GDM1 (cell line): ENCODE results near the gene TRIM37.
"Not testable (repeated sequence)": the region's sequence is repeated elsewhere in the genome, so short reads cannot be mapped to it uniquely, and the experiment has no call there.

Source experiments
- DNase-seq: peaks from one replicate; lab custom pipeline; 2025; lab: John Stamatoyannopoulos, UW

The TRIM37 gene

DNA sequence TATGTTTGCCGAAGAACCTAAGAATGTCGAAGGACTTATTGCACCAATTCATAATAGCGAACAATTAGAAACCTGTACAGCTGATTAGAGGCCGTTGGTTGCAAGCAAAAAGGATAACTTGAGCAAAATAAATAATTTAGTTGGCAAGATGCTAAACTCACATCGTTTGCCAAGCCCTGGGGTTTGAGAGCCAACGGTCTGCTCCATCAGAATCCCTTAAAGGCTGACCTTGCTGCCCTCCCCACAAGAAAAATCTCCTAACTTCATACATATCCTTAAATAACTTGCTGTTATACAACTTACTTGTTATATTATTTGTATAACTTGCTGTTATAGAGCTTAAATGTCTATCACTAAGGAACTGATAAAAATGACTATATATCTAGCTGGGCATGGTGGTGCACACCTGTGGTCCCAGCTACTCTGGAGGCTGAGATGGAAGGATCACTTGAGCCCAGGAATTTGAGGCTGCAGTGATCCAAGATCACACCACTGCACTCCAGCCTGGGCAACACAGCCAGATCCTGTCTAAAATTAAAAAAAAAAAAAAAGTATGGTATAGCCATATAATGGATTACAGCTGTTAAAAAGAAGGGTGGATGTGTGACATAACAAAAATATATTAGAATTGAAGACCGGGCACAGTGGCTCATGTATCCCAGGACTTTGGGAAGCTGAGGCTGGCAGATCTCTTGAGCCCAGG lies 1.9 kb upstream of the TRIM37 start:
- DNase-seq, result no peak

DNA sequence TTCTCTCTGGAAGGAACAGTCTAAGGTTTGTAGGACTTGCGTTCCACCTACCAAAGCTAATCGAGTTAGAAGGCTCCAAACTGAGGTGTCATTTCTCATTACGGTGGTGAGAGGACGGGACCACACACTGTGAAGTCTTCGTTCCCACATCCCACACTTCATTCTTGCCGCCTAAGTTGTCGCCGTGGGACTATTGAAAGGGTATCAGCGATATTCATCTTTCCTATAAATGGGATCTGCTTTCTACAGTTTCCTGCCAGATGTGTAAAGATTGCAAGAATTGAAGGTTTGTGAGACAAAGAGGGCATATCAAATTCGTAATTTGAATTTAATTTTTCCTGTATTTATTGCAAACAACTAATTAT lies 608 bp upstream of the TRIM37 start:
- no peak for DNase-seq

DNA sequence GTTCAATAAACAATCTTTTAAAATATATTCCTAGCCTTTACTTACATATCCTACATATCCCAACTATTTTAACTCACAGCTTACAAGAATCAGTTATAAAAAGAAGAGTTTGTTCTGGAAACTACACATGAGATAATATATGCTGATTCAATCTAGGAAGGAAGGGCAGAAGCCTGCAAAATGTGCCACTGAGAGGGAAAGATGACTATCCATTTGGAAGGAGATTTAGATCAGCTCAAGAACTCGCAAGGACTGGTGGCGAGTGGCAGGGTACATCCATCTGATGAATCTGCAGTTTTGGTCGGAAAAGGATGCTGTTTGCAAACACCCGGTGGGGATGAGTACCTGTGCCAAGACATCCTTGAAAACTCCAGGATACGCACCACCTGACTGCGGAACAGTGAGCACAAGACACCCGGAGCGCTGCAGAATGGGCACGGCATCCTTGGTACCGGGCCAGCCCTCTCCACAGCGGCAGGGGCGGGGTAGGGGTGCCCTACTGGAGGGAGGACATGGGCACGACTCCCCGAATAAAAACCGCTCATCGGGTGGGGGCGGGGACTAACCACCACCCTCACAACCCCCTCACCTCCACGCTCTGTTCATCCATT lies 723 bp downstream of the TRIM37 start:
- DNase-seq, result no peak

DNA sequence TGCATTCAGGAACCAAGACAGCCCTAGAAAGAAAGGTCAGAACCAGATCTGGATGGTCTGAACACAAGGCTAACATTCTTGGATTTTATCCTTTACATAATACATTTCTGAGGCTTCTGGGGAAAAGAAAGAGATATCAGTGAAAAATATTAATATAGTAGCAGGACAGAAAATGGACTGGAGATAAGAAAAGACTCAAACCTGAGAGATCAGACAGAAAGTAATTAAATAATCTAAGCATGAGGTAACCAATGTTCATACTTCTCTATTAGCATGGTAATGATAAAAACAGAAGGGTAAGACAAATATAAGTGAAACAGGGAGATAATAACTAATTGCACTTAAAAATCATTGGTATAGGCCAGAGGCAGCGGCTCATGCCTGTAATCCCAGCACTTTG lies 5.5 kb downstream of the TRIM37 start:
- no peak for DNase-seq

DNA sequence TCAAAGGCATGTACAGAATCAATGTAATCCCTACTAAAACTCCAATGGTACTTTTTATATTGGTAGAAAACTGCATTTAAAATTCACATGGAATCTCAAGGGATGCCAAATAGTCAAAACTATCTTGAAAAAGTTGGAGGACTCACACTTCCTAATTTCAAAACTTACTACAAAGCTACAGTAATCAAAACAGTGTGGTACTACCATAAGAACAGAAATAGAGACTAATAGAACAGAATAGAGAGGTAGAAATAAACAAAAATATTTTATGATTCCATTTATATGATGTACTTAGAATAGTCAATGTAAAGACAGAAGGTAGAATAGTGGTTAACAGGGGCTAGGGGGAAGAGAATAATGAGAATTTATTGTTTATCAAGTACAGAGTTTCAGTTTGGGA lies 8.8 kb downstream of the TRIM37 start:
- no peak for DNase-seq

DNA sequence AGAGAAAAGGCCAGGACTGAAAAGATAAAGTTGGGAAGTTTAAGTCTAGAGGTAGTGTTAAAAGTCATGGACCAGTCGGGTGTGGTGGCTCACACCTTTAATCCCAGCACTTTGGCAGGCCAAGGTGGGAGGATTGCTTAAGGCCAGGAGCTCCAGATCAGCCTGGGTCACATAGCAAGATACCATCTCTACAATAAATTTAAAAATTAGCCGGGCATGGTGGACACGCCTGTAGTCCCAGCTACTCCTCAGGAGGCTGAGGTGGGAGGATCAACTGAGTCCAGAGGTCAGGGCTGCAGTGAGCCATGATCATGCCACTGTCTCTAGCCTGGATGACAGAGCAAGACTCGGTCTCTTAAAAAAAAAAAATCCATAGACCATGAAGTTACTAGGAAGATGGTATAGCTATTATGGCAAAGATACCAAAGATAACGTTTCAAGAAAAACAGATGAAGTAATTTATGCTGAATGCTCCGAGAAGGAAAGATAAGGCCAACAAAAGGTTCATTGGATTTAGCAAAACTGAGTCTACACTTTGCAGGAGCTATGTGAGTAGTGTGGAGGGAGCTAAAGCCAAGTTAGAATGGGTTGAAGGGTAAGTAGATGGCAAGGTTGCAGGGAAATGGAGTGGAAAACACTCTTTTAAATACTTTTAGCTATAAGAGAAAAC lies 11.7 kb downstream of the TRIM37 start:
- DNase-seq, result no peak

DNA sequence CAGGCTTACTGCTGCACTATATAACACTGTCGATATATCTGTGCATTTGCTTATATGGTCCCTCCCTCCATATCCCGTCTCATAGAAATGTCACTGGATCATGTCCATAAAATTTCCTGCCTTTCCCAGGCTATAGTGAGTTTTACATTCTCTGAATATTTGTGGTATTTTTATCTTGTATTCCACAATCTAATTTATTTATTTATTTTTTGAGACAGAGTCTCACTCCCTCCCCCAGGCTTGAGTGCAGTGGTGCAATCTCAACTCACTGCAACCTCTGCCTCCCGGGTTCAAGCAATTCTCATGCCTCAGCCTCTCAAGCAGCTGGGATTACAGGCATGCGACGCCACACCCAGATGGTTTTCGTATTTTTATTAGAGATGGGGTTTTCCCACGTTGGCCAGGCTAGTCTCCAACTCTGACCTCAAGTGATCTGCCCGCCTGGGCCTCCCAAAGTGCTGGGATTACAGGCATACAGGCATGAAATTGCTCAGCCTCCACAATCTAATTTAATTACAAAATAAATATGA lies 12.9 kb downstream of the TRIM37 start:
- DNase-seq, result no peak

DNA sequence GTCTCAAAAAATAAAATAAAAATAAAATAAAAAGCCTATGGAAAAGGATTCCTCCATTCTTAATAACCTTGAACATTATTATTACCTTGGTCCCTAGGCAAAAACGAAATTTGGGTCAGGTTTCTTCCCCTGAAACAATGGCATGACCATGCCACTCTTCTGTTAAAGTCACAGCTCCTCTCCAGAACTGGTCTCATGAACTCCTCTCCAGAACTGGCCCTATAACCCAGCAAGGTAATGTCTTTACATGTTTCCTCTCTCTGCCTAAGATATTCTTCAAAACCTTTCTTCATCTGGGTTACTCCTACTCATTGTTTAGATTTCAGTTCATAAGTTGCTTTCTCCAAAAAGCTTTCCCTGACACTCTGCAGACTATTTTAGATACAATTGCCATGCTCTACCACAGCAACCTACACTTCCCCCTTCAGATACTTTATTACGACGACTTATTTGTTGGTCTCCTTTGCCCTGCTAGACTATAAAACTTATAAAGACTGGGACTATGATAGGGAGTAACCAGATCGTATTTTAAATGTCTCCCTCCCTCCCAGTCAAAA lies 13.5 kb downstream of the TRIM37 start:
- no peak for DNase-seq

DNA sequence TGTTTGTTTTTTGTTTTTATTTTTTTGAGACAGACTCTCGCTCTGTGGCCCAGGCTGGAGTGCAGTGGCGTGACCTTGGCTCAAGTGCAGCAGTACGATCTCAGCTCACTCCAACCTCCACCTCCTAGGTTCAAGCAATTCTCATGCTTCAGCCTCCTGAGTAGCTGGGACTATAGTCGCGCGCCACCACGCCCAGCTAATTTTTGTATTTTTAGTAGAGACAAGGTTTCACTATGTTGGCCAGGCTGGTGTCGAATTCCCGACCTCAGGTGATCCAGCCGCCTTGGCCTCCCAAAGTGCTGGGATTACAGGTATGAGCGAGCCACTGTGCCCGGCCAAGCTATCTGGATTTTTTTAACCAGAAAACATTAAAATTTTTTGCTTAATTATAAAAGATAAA lies 16.1 kb downstream of the TRIM37 start:
- not testable (repeated sequence) for DNase-seq

DNA sequence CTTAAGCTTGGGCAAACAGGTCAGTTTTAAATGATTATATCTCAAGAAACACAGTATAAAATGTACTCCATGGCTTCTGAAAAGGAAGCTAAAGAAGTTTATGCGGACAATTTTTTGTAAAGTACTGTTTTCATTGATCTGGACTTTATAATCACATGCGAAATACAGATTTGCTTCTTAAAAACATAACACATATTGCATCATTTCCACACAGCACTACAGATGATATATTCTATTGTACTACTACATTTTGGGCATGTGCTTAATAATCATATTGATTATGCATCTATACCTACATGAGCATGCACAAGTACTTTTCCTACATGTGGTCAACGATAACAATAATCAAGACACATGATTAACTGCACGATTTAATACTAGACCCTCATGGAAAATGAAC lies 22.5 kb downstream of the TRIM37 start:
- no peak for DNase-seq

DNA sequence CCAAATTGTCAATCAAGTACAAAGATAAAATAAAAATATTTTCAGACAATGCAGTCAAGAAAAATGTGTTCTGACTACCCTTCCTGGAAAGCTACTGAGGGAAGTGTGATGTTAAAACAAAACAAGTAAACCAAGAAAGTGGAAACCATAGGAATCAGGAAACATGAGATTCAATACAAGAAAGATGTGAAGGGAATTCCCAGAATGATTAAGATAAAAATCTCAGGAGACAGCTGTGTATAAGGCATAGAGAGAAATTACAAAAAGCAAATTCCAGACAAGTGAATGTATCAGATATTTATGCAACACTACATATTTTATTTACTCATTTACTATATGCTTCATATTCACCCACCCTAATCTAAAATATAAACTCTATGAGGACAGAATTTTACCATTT lies 32.2 kb downstream of the TRIM37 start:
- no peak for DNase-seq

DNA sequence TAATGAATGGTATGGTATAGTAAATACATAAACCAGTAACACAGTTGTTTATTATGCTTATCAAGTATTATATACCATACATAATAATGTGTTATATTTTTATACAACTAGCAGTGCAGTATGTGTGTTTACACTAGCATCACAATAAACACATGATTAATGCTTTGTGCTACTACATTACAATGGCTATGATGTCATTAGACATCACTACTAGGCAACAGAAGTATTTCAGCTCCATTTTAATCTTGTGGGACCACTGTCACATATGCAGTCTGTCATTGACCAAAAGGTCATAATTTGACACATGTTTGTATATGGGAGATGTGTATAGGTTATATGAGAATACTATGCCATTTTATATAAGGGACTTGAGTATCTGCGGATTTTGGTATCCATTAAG lies 32.7 kb downstream of the TRIM37 start:
- DNase-seq, result no peak

DNA sequence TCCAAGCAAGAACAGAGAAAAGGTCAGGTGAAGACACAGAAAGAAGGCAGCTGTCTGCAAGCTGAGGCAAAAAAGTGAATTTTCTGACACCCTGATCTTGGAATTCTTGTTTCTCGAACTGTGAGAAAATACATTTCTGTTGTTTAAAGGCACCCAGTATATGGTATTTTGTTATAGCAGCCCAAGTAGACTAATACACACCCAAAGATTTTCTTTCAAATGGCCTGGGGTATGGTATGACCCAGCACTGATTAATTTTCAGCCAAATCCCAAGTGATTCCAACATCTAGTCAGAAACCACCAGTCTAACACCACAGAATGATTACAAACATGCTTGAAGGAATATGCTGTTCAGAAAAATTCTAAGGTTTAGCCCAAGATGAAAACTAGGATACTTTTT lies 36.8 kb downstream of the TRIM37 start:
- no peak for DNase-seq

DNA sequence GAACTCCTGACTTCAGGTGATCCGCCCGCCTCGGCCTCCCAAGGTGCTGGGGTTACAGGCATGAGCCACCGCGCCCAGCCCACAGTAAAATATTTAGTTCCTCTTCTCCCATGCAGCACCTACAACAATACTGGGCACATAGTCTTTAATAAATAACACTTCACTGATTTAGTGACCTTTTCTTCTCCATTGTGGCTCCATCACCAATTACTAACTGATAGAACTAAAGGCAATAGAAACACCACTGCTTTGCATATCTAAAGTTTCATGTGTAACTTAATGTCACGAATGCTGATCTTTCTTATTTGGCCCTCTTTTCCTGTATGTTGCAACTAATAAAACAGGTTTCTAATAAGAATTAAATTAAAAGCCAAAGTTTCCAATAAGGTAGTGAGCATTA lies 38.9 kb downstream of the TRIM37 start:
- no peak for DNase-seq

DNA sequence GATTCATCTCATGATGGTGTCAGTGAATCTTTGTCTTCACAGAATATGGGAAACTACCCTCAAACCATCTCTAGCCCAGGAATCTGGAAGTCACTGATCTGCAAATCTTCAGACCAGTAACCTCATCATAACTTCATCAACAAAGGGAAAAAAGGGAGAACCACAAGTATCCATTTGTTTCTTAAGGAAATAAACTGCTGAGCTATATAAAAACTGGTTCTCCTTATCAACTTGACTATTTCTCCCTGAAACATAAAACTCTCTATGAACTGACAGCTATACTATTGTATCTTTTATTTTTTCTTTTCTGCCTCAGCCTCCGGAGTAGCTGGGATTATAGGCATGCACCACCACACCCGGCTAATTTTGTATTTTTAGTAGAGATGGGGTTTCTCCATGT lies 39.3 kb downstream of the TRIM37 start:
- DNase-seq, result no peak

DNA sequence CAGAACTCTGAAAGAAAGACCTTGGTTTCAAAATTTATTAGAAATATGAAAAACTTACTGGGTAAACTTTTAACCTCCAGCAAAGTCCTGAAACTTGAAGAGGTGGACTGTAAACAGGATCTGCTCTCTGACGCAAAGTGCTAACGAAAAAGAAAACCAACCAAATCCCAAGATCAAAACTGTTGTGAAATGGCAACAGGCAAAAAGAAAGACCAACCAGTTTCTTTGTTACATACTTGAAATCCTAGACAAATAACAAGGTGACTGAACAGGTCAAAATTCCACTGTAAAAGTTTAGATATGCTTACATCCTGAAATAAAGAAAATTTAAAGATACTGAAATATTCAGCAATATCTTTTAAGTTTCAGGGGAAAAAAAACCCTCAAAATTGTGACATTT lies 44.2 kb downstream of the TRIM37 start:
- DNase-seq, result no peak

DNA sequence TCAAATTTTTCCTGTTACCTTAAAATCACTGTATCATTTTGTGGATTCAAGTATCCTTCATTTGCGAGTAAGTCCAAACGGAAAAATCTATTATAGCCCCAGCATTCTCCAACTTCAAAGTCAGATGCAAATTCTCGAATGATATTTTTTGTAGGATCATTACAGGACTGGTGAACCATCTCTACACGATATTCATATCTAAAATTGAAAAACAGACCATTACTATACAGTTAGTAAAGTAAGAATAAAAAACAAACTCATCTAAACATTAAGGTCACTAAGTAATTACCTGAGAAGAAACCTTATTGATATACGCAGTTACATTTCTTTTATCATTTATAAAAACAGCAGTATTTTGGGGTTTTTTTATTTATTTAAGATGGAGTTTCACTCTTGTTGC lies 49.8 kb downstream of the TRIM37 start:
- DNase-seq, result no peak

DNA sequence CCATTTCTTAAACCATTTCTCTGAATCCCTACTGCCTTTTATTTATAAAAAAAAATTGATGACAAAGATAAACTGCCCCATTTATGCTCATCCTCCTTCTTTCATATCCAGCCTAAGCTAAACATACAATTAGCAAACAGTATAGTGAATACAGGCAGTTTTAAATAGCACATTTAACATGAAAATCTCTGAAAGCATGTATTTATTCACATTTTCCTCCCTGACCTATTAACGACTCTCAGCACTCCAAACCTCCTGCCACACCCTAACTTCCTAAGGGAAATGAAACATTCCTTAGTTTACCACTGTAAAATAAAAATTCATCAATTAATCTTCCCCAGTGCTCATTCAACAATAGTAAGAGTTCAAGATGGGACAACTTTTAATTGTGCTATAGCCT lies 56.9 kb downstream of the TRIM37 start:
- DNase-seq, result no peak

DNA sequence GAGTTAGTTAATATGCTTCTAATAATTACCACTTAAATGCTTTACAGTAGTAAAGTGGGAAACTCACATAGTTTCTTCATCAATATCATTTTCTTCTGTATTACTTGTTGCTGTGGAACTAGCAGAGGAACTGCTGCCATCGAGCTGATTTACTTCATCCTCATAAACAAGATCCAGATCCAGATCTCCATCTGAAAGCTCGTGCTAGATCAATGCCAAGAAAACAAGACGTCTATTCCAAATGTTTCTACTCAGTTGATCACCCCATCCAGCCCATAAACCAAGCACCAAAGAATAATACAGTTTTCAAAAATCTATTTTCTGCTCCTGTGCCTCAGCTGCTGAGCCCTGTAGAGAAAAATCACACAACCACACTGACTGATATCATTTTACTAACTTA lies 59.1 kb downstream of the TRIM37 start:
- no peak for DNase-seq

DNA sequence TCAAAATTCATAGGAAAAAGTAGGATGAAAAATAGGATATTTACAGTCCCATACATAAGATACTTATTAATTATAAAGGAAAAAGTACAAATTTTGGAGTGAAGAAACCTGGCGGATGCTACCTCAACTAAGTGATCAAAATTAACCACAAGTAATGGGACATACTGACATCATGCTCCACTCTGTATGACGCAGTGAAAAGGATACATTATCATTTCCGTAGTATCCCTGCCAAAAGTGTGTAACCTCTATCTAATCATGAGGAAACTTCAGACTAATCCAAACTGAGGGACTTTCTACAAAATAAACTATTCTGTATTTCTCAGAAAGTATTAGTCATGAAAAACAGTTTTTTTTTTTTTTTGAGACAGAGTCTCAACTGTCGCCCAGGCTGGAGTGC lies 60.5 kb downstream of the TRIM37 start:
- DNase-seq, result no peak

DNA sequence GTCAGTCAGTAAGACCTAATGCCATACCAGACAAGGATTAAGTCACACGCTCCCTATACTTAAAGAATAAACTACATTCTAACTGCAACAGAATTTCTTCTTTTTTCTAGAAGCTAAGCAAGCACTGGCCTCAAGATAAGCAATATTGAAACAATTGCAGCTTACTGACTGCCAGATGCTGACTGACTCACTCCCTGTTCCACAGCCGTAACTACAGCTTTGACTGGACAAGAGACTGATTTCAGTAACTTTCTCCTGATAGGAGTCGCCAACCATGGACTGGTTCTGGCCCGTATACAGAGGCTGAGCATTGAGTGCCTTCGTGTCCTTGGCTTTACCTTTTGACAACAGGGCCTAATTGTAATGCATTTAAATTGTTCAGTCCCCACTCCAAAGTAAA lies 67.9 kb downstream of the TRIM37 start:
- DNase-seq, result no peak

DNA sequence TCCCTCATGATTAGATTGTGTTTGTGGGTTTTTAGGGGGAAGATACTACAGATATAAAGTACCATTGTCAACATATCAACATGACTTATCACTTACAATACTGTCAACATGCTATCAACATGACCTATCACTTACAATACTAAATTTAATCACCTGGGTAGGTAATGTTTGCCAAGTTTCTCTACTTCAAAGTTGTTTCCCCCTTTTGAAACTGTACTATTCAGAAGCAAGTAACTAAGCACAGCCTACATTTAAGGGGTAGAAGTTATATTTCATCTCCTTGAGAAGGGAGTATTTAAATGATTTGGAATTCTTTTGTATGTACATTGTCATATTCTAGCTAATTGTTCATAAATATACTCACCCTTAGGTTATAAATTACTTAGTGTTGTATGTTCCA lies 68.7 kb downstream of the TRIM37 start:
- no peak for DNase-seq

DNA sequence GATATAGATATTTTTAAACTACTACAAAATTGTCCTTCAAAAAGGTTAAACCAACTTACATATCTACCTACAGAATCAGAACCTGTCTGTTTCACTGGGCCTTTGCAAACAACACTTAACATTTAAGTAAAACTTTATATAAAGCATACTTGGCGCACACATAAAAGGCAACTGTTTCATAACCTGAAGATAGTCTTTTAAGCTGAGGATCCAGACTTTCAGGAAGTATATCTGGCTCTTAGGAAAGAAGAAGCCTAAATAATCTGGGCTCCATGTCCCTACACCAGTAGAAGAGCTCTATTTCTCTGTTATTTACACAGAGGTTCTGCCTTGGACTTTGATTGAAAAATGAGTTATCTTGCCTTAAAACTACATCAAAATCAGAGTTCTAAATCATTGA lies 75.9 kb downstream of the TRIM37 start:
- no peak for DNase-seq
